ENCODE results near the gene NOL12.

The NOL12 gene

GRCh38 chr22:37686002-37686982 lies at the start of gene NOL12:
TSS of gene NOL12 (plus strand) at chr22:37686343. CDS start at chr22:37686393, 50 bp downstream.
- no peak for TF ChIP-seq CTCF (conservative IDR thresholded peaks at IDR 0.05; ENCODE audit: control insufficient read depth, insufficient read depth, low read depth, low read length)
- H3K4me3 ChIP-seq (ENCODE audit: control insufficient read depth, low read depth, low read length): peak within 1 kb of the TSS; percentile 77
- DNase-seq (ENCODE audit: low read depth): peak; percentile 86

- no peak for TF ChIP-seq CTCF (conservative IDR thresholded peaks at IDR 0.05; ENCODE audit: control insufficient read depth, insufficient read depth, low read depth, low read length)
- H3K4me3 ChIP-seq (ENCODE audit: control insufficient read depth, low read depth, low read length): no peak overlapping the region
- no peak for DNase-seq (ENCODE audit: low read depth)
Measured at GRCh38 chr22:37636949-37637273, 49.2 kb upstream of the NOL12 start.

GRCh38 chr22:37638391-37639069 lies 47.6 kb upstream of the NOL12 start:
- no peak for TF ChIP-seq CTCF (conservative IDR thresholded peaks at IDR 0.05; ENCODE audit: control insufficient read depth, insufficient read depth, low read depth, low read length)
- no peak for DNase-seq (ENCODE audit: low read depth)
- H3K4me3 ChIP-seq (ENCODE audit: control insufficient read depth, low read depth, low read length): peak overlapping the region; percentile 58

- no peak for TF ChIP-seq CTCF (conservative IDR thresholded peaks at IDR 0.05; ENCODE audit: control insufficient read depth, insufficient read depth, low read depth, low read length)
- no peak for DNase-seq (ENCODE audit: low read depth)
- H3K4me3 ChIP-seq (ENCODE audit: control insufficient read depth, low read depth, low read length): peak within 1 kb of the TSS; percentile 58
Measured at GRCh38 chr22:37639070-37639760, 46.9 kb upstream of the NOL12 start, which contains the start of gene SH3BP1. TSS of gene SH3BP1 (plus strand) at chr22:37639669. CDS start at chr22:37639788, 119 bp downstream.

GRCh38 chr22:37639771-37640590 lies 46.2 kb upstream of the NOL12 start:
- H3K4me3 ChIP-seq (ENCODE audit: control insufficient read depth, low read depth, low read length): peak overlapping the region; percentile 58
- no peak for DNase-seq (ENCODE audit: low read depth)
- no peak for TF ChIP-seq CTCF (conservative IDR thresholded peaks at IDR 0.05; ENCODE audit: control insufficient read depth, insufficient read depth, low read depth, low read length)

All from fibroblast of mammary gland (primary cell).